Measurements from ENCODE around the gene ARL8B. TPM values are rescaled to one million over a fixed set of nuclear protein-coding genes. Genes with fewer than 3 reads are reported as not detected.

Gene ARL8B
- total RNA-seq, 1 donor from 2014 or later, result 70.4 TPM

GRCh38 chr3:5205165-5205941, 83.3 kb downstream of the ARL8B start:
- DNase-seq (ENCODE audit: low spot score), result no peak

GRCh38 chr3:5210926-5211325, 88.8 kb downstream of the ARL8B start:
- no peak for DNase-seq (ENCODE audit: low spot score)

GRCh38 chr3:5212628-5213573, 90.8 kb downstream of the ARL8B start:
- no peak for DNase-seq (ENCODE audit: low spot score)

GRCh38 chr3:5213574-5213966, 91.5 kb downstream of the ARL8B start:
- DNase-seq (ENCODE audit: low spot score), result no peak

GRCh38 chr3:5214352-5214751, 92.3 kb downstream of the ARL8B start:
- no peak for DNase-seq (ENCODE audit: low spot score)

- DNase-seq (ENCODE audit: low spot score), result no peak
Observed at GRCh38 chr3:5217824-5218595, 95.9 kb downstream of the ARL8B start.

- DNase-seq (ENCODE audit: low spot score), result no peak
Observed at GRCh38 chr3:5218815-5219214, 96.7 kb downstream of the ARL8B start.

- DNase-seq (ENCODE audit: low spot score), result no peak
Observed at GRCh38 chr3:5219216-5219615, 97.1 kb downstream of the ARL8B start.

GRCh38 chr3:5220193-5220592, 98.1 kb downstream of the ARL8B start:
- DNase-seq (ENCODE audit: low spot score), result no peak

GRCh38 chr3:5220667-5221431, 98.8 kb downstream of the ARL8B start:
- DNase-seq (ENCODE audit: low spot score), result no peak

- DNase-seq (ENCODE audit: low spot score), result no peak
Observed at GRCh38 chr3:5221701-5222100, 99.6 kb downstream of the ARL8B start.

- DNase-seq (ENCODE audit: low spot score), result no peak
Observed at GRCh38 chr3:5222283-5223005, 100.4 kb downstream of the ARL8B start.

- DNase-seq (ENCODE audit: low spot score), result no peak
Observed at GRCh38 chr3:5226783-5227182, 104.7 kb downstream of the ARL8B start.

- DNase-seq (ENCODE audit: low spot score), result no peak
Observed at GRCh38 chr3:5227812-5228211, 105.7 kb downstream of the ARL8B start.

- DNase-seq (ENCODE audit: low spot score), result no peak
Observed at GRCh38 chr3:5229414-5229813, 107.3 kb downstream of the ARL8B start.

Other genes with a start within 250 kb of the ARL8B start
- 206 TPM for gene BHLHE40, start 142.9 kb upstream of the ARL8B start, total RNA-seq
- gene EDEM1, start 65.4 kb downstream of the ARL8B start, total RNA-seq, result 57.3 TPM

Measured in ureter (tissue), 1 donor.